Activated naive CD8-positive, alpha-beta T cell treated with anti-CD3 and anti-CD28 coated beads, Interleukin-2, amount 10 ng/mL, durations not matched to agents 7 days and 5 days (primary cell): ENCODE results near the gene SRCIN1. TPM values are rescaled to one million over a fixed set of nuclear protein-coding genes. Genes with fewer than 3 reads are reported as not detected.

Experiments used
- ATAC-seq: fragments of 150-1000 bp; cut with Tn5 transposase; one replicate; pipeline ENCODE4 v1.10.0; 2021; ENCODE audit warnings: low read depth, moderate library complexity
- POLR2A ChIA-PET: fragments of 350-600 bp; sonication (Branson Sonifier 250); formaldehyde crosslinking; loops from one replicate; lab custom pipeline; 2021; ENCODE audit warnings: antibody characterized with exemption; lab: Charles Lee
- DNase-seq: peaks from one replicate; pipeline ENCODE4 v3.0.0; 2021
- H3K27ac Mint-ChIP-seq: one replicate; pipeline ENCODE4 v1.8.0; 2022; ENCODE audit warnings: mild to moderate bottlenecking, mixed read lengths
- H3K27me3 Mint-ChIP-seq: one replicate; pipeline ENCODE4 v1.8.0; 2022; ENCODE audit warnings: mild to moderate bottlenecking, moderate library complexity, mixed read lengths
- H3K36me3 Mint-ChIP-seq: one replicate; pipeline ENCODE4 v1.8.0; 2021; ENCODE audit warnings: mild to moderate bottlenecking, mixed read lengths
- H3K4me1 Mint-ChIP-seq: one replicate; pipeline ENCODE4 v1.8.0; 2021; ENCODE audit warnings: mixed read lengths
- H3K4me3 Mint-ChIP-seq: one replicate; pipeline ENCODE4 v1.8.0; 2022; ENCODE audit warnings: mild to moderate bottlenecking, moderate library complexity, mixed read lengths
- H3K9me3 Mint-ChIP-seq: one replicate; pipeline ENCODE4 v1.8.0; 2021; ENCODE audit warnings: mixed read lengths
- total RNA-seq, 2 experiments: library from RNA; stranded (reverse); gene quantifications; one replicate each; pipeline ENCODE4 v1.2.3, GENCODE V29; 2021

The SRCIN1 gene
- total RNA-seq, 2 experiments from 2014 or later = 0.11 TPM; not detected in 1

DNA sequence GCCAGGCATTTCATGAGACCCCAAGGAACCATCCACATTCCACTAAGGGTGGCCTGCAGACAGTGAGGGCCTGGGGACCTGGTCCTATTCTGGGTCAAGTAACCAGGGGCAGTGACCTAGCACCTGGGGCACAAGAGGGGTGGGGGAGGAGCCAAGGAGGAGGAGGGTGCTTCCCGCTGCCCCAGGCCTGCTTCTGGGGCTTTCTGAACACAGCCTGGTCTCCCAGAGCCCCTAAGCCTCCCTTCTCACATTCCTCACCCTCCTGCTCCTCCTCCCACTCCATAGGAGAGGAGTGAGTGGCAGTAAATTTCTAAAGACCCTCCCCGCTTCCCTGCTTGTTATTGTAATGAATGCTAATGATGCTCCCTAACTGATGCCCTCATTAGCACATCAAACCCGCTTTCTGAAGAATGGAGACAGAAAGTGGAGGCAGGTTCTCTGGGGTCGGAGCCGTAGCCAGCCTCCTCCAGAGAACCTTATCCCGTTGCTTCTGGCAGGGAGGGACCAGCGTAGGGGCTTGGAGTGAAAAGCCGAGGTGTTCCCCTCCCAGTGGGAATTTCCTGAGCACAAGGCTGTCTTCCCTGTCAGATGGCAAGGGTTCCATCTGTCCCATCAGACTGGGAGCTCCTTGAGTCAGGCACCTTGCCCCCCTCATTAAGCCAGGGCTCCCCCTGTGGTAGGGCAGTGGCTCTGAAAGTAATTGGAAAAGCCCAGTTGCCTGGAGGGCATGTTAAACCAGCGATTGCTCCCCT is 3.7 kb upstream of the SRCIN1 start:
- H3K4me3 Mint-ChIP-seq = no peak overlapping the region

GRCh38 chr17:38608648-38609047 is 2.9 kb upstream of the SRCIN1 start:
- Mint-ChIP-seq H3K27ac (no peak overlapping the region), H3K27me3 (peaks cover 71% of the 10 kb centered on the region), H3K4me3 (no peak overlapping the region), H3K9me3 (no peaks in the 10 kb centered on the region), H3K36me3 (no peaks in the 10 kb centered on the region), H3K4me1 (peaks cover 9% of the 10 kb centered on the region)
- no peak for DNase-seq
- no peak for ATAC-seq
- POLR2A ChIA-PET = no interaction called here

More for the DNA sequence above, 3.7 kb upstream of the SRCIN1 start:
- Mint-ChIP-seq H3K4me1 (peaks cover 7% of the 10 kb centered on the region), H3K9me3 (no peaks in the 10 kb centered on the region), H3K27ac (no peak overlapping the region), H3K27me3 (peaks cover 68% of the 10 kb centered on the region), H3K36me3 (no peaks in the 10 kb centered on the region)
- DNase-seq (no peak), ATAC-seq (no peak)
- POLR2A ChIA-PET = no interaction called here

- no peaks in the 10 kb centered on the region for H3K36me3 Mint-ChIP-seq
- no peak overlapping the region for H3K27ac Mint-ChIP-seq
- POLR2A ChIA-PET = interaction anchor here (1.8 kb wide), 1 partner anchor 48 kb away, joined by 7 read pairs; no protein-coding TSS in a partner anchor
- no peaks in the 10 kb centered on the region for H3K9me3 Mint-ChIP-seq
- peaks cover 75% of the 10 kb centered on the region for H3K27me3 Mint-ChIP-seq
- DNase-seq (no peak), ATAC-seq (no peak)
- H3K4me3 Mint-ChIP-seq = peak overlapping the region; percentile 54
- H3K4me1 Mint-ChIP-seq = peaks cover 9% of the 10 kb centered on the region
Observed at GRCh38 chr17:38606646-38607611, 1.2 kb upstream of the SRCIN1 start.

- POLR2A ChIA-PET = interaction anchor here (1.8 kb wide), 1 partner anchor 47 kb away, joined by 7 read pairs; no protein-coding TSS in a partner anchor
- no peak overlapping the region for H3K27ac Mint-ChIP-seq
- ATAC-seq = no peak
- H3K9me3 Mint-ChIP-seq = no peaks in the 10 kb centered on the region
- no peak for DNase-seq
- H3K4me1 Mint-ChIP-seq = peaks cover 15% of the 10 kb centered on the region
- peak overlapping the region; percentile 44 for H3K4me3 Mint-ChIP-seq
- peaks cover 73% of the 10 kb centered on the region for H3K27me3 Mint-ChIP-seq
- H3K36me3 Mint-ChIP-seq = no peaks in the 10 kb centered on the region
Observed at GRCh38 chr17:38605411-38605840, 326 bp downstream of the SRCIN1 start.

- DNase-seq (peak; percentile 46), ATAC-seq (peak; percentile 21)
- H3K36me3 Mint-ChIP-seq = no peaks in the 10 kb centered on the region
- H3K4me1 Mint-ChIP-seq = peaks cover 15% of the 10 kb centered on the region
- peak overlapping the region; percentile 27 for H3K4me3 Mint-ChIP-seq
- POLR2A ChIA-PET = interaction anchor here (1.8 kb wide), 1 partner anchor 46 kb away, joined by 7 read pairs; no protein-coding TSS in a partner anchor
- no peaks in the 10 kb centered on the region for H3K9me3 Mint-ChIP-seq
- peaks cover 75% of the 10 kb centered on the region for H3K27me3 Mint-ChIP-seq
- no peak overlapping the region for H3K27ac Mint-ChIP-seq
Observed at GRCh38 chr17:38604479-38605403, 1.0 kb downstream of the SRCIN1 start.

DNA sequence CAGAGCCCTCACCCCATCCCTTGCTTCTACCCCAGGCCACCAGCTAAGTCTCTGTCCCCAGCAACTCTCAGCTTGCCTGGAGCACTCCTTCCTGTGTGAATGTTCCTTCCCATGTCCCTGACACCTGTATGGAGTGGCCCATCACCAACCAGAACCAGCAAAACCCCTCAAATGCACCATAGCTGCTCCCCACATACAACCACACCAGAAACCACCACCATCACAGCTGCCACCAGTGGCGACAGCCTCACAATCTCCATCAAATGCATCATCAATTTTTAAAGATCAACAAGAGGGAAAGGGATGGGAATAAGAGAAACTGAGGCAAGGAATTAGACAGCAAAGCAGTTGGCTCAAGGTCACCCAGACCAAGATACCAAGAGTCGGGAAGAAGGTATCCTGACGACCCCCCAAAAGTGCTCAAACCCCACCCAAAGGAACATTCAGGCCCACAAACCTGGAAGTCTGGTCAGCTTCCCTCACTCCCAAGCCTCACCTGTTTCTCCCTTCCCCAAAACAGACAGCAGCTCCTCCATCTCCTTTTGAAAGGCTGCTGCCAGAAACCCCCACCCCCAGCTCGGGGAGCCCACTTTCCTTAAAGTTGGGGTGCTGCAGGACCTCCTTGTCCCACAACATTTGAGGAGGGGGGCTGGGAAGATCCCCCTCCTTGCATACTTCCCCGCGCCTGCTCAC is 1.8 kb downstream of the SRCIN1 start:
- no peaks in the 10 kb centered on the region for H3K36me3 Mint-ChIP-seq
- H3K9me3 Mint-ChIP-seq = no peaks in the 10 kb centered on the region
- DNase-seq (no peak), ATAC-seq (no peak)
- H3K27me3 Mint-ChIP-seq = peaks cover 74% of the 10 kb centered on the region
- H3K4me3 Mint-ChIP-seq = no peak overlapping the region
- POLR2A ChIA-PET = no interaction called here
- H3K27ac Mint-ChIP-seq = no peak overlapping the region
- peaks cover 15% of the 10 kb centered on the region for H3K4me1 Mint-ChIP-seq

DNA sequence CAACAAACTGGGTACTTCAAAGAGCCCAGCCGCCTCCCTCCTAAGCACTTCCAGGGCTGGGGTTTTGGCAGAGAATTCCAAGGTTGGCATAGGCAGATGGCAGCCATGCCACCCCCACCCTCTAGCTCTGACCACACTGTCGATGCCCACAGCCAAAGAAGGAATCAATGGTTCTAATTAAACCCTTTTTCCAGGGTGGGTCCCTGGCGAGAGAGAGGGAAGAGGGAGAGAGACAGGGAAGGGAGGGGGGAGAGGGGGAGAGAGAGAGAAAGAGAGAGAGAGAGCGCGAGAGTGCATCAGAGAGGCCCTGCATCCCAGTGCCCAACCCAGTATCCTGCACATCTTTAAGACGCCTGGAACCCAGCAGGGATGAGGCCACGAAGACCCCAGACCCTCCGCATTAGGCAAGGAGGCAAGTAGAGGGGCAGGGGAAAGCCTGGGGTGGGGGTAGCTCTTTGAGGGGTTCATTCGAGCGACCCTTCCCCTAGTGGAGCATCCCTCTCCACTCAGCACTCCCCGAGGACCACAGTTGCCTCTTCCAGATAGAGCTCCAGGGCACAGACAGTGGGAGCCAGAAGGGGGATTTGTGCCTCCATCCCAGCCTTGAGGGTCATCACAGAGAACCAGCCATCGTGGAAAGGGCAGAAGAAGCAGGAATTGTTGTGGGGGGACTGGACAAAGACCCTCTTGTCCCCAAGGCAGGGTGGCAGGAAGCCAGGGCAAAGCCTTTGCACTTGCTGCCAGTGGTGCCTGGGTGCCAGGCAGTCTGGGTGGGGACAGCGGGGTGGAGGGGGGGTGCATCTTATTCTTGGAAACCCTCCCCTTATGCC is 2.6 kb downstream of the SRCIN1 start:
- no peak for ATAC-seq
- POLR2A ChIA-PET = interaction anchor here (0.6 to 0.7 kb wide), 2 partner anchors 19 to 69 kb away, joined by 3 read pairs; no protein-coding TSS in a partner anchor
- H3K4me3 Mint-ChIP-seq = no peak overlapping the region

DNA sequence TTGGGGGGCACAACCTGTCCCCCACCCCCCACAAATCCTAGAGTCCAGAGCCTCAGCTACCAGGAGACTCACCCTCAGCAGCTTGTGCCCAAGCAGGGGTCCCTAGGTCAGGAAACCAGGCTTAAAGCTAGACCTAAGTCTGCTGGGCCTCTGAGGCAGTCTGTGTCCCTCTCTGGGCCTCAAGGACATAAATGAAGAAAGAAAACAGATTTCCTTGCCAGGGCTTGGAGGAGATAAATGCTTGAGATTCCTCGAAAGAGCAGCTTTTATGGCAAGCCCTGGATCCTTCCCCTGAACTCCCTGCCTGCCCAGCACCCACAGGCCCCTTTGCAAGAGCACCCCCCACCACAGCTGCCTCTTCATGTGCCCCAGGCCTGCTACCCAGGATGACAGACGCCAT is 3.3 kb downstream of the SRCIN1 start:
- Mint-ChIP-seq H3K4me1 (peaks cover 15% of the 10 kb centered on the region), H3K4me3 (no peak overlapping the region)
- POLR2A ChIA-PET = interaction anchor here (0.6 to 0.7 kb wide), 2 partner anchors 18 to 68 kb away, joined by 3 read pairs; no protein-coding TSS in a partner anchor

More for the DNA sequence above, 2.6 kb downstream of the SRCIN1 start:
- Mint-ChIP-seq H3K4me1 (peaks cover 15% of the 10 kb centered on the region), H3K27ac (no peak overlapping the region), H3K36me3 (no peaks in the 10 kb centered on the region), H3K9me3 (no peaks in the 10 kb centered on the region), H3K27me3 (peaks cover 73% of the 10 kb centered on the region)
- no peak for DNase-seq

GRCh38 chr17:38601539-38602351 is 4.0 kb downstream of the SRCIN1 start:
- peaks cover 12% of the 10 kb centered on the region for H3K4me1 Mint-ChIP-seq
- POLR2A ChIA-PET = no interaction called here
- H3K4me3 Mint-ChIP-seq = no peak overlapping the region
- ATAC-seq = no peak
- peaks cover 71% of the 10 kb centered on the region for H3K27me3 Mint-ChIP-seq
- H3K9me3 Mint-ChIP-seq = no peaks in the 10 kb centered on the region
- peak; percentile 34 for DNase-seq
- no peaks in the 10 kb centered on the region for H3K36me3 Mint-ChIP-seq
- no peak overlapping the region for H3K27ac Mint-ChIP-seq

More for the DNA sequence above, 3.3 kb downstream of the SRCIN1 start:
- no peaks in the 10 kb centered on the region for H3K9me3 Mint-ChIP-seq
- no peak for ATAC-seq
- no peak overlapping the region for H3K27ac Mint-ChIP-seq
- no peaks in the 10 kb centered on the region for H3K36me3 Mint-ChIP-seq
- DNase-seq = no peak
- peaks cover 72% of the 10 kb centered on the region for H3K27me3 Mint-ChIP-seq

DNA sequence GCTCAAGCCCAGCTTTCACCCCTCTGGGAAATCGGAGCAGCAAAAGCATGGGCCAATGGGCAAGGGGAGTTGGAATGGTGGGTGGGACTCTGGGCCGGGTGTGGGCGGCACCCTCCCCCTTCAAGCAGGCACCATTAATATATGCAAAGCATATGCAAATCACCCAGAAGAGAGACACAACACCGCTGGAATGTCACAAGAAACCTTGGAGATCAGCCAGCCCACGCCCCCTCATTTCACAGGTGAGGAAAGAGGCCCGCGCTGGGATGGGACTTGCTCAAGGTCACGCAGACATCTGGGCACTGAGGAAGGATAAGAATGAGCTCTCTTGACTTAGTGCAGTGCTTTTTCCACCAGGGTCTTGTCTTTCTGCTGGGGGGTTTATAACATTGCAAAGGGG is 4.8 kb downstream of the SRCIN1 start:
- Mint-ChIP-seq H3K27ac (no peak overlapping the region), H3K4me1 (peaks cover 9% of the 10 kb centered on the region), H3K27me3 (peaks cover 79% of the 10 kb centered on the region), H3K4me3 (no peak overlapping the region), H3K9me3 (no peaks in the 10 kb centered on the region), H3K36me3 (no peaks in the 10 kb centered on the region)
- ATAC-seq = no peak
- POLR2A ChIA-PET = no interaction called here
- peak; percentile 22 for DNase-seq

DNA sequence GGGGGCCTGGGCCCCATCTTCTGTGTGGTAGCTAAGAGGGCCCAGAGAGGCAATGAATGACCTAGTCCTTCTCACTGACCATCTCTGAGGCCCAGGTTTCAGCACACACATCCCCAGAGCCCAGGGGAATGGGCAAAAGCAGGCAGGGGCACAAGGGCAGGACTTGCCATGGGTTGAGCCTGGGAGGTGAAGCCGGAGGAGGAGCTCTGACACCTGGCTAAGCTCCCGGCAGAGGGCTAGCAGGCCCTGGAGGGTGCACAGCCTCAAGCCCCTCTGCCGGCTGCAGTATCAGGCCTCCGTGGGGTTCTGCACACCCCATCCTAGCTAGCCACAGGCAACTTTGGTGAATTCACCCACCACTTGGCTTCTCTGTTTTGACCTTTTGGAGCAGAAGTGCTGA is 5.3 kb downstream of the SRCIN1 start:
- POLR2A ChIA-PET = no interaction called here
- no peak for DNase-seq
- peaks cover 84% of the 10 kb centered on the region for H3K27me3 Mint-ChIP-seq

More for the DNA sequence above, 5.3 kb downstream of the SRCIN1 start:
- no peak overlapping the region for H3K27ac Mint-ChIP-seq
- H3K4me1 Mint-ChIP-seq = peaks cover 9% of the 10 kb centered on the region
- ATAC-seq = no peak
- no peaks in the 10 kb centered on the region for H3K36me3 Mint-ChIP-seq
- H3K4me3 Mint-ChIP-seq = no peak overlapping the region
- H3K9me3 Mint-ChIP-seq = no peaks in the 10 kb centered on the region
